Fibroblast of skin of left biceps (primary cell): ENCODE measurements around the gene CHMP2A.

Experiments
- DNase-seq, 2 experiments: peaks; one replicate each; pipeline ENCODE4 v3.0.0-alpha.2; 2013; ENCODE audit warnings: low read depth in 2 of 2

Gene CHMP2A

DNA sequence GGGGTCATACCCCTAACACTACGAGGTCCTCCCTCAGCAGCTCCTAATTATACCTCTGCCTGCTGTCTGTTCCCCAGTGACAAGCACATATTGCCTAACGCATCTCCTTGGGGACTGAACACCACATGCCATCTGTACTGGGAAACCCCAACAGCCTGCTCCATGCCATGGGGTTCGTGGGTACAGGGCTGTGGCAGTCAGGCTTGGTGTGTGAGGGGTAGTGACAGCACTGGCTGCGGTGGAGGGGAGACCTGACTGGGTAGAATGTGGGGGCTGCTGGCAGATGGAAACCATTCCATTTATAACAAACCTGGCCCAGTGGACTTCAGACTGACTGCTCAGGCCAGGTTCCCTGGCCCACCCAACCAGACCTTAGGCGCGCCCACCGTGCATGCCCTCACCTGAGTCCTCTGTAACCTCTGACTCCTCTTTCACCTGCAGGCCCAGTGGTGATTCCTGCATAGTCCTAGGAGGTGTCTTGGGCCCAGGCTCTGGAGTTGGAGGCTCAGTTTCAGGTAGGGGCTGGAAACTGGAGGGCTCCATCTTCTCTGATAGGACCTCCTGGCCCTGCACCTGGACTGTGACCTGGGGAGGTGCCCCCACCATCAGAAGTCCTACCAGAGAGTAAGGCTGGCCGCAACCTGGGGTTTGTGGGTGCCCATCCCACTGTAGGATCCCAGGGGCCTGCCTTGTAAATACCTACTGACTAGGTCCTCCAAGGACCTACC, 15.2 kb upstream of the CHMP2A start:
- no peak for DNase-seq

- DNase-seq: no peak
Measured at GRCh38 chr19:58569191-58569942, 14.5 kb upstream of the CHMP2A start.

GRCh38 chr19:58568453-58569130, 13.7 kb upstream of the CHMP2A start:
- no peak for DNase-seq

DNA sequence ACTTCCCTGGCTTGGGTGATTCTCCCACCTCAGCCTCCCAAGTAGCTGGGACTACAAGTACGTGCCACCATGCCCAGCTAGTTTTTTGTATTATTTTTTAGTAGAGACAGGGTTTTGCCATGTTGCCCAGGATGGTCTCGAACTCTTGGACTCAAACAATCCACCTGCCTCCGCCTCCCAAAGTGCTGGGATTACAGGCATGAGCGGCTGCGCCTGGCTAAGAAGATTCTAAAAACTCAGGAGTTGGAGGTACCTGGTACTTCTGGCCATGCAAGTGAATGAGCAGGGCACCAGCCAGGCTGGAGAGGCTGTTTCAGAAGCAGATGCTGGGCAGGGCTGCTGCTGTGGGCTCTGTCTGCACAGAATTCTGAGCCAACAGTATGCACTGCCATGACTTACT, 12.1 kb upstream of the CHMP2A start:
- DNase-seq: no peak

- no peak for DNase-seq
Measured at GRCh38 chr19:58563823-58564222, 8.9 kb upstream of the CHMP2A start.

DNA sequence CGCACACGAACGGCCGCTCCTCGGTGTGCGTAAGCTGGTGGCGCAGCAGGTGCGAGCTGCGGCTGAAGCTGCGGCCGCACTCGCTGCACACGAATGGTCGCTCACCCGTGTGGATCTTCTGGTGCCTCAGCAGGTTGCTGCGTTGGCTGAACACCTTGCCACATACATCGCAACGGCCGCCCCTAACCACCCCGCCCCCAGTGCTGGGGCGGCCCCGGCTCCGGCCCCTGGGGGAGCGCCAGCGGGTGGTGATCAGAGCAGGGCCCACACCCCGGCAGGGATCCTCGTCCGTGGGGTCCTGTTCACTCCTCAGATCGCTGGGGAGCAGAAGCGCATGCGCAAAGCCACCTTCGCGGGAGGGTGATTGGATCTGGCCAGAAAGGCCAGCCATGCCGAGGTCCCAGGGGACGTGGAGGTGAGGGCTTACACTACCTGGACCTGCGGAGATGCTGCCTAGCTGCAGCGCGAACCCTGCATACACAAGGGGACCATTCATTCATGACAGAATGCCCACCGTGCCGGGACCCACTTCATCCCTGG, 8.2 kb upstream of the CHMP2A start:
- no peak for DNase-seq

- no peak for DNase-seq
Measured at GRCh38 chr19:58562122-58563033, 7.5 kb upstream of the CHMP2A start.

GRCh38 chr19:58561373-58562121, 6.6 kb upstream of the CHMP2A start:
- DNase-seq: no peak

DNA sequence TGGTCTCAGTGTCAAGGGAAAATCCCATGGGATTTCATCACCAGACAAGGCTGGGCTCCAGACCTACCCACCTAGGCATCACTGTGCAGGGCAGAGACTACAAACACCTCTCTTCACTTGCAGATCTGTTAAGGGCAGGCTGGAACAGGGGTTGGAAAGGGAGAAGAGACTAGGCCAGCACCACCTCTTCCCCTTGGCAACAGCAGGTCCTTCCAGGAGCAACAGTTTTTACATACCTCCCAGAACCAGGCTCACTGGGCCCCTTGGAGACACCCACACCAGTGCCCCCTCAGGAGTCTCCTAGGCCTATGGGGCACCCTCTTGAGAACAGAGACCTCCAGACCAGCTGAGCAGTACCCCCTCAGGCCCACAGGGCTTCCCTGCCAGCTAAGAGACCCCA, 6.0 kb upstream of the CHMP2A start:
- DNase-seq: no peak

DNA sequence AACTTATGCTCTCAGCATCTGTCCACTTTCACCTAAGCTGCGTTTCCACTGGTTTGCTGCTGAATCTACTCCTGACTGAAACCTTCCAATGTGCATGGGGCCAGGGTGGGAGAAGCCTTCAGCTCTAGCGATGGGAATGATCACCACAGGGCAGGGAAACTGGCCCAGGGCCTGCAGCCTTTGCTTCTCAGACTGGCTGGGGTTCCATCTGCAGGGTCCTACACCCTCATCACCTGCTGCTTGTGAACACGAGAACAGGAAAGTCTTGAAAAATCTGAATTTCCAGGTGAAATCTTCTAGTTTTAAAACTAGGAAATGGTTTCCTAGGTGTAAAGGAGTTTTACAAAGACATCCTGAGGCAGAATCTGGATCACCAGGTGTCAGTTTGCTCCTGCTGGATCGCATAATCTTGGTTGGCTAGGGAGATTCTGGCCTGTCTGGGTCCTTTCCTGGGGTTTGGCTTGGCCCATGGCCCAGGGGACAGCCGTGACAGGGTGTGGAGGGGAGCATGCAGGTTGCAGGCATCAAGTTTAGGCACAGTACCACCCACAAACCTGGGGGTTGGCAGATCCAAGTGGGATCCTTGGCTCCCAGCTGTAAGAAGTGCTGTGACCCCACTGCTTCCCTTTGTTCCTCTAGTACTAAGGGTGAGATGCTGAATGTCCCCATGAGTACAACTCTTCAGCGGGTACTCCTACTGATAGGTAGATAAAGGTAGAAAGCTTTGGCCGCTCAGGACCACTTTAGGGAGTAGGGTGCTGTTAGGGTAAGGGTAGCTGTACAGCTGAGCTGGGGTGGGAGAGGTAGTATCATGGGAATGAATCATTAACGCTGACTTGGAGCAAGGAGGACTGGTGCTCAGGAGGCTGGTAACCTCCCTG, 5.3 kb upstream of the CHMP2A start:
- no peak for DNase-seq

DNA sequence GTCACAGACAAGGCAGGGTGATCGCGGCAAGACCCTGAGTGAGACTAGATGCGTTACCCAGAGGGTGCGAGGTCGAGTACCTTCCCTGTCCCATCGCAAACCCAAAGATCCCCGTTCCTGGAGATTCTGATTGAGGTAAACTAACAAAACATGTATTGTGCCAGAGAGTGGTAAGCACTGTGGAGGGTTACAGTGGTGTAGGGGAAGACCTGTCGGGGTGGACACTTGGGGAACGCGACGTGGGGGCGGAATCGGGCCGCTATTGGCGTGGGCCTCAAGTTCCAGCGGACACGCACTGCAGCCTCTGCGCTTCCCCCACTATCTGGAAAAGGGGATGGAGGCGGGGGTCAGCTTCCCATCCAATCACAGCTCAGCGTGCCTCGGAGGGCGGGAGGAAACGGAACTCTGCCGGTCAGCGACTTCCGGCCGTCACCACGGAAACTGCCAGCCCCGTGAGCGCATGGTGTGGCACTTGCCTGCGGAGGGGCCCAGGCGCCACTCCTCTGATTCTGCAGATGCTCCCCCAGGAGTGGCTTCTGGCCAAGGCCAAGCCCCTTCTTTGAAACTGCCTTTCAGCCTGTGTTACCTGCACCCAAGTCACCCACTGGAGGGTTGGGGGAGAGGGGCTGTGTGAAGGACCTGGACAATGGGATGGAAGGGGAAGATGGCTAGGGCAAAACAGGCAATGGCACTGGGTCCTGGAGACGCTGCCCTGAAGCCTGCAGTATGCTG, 4.5 kb upstream of the CHMP2A start:
- DNase-seq: peak in 1 of 2 experiments; percentile 61

GRCh38 chr19:58558623-58559274, 3.8 kb upstream of the CHMP2A start:
- peak; percentile 95 to 96 for DNase-seq

- DNase-seq: no peak
Measured at GRCh38 chr19:58558066-58558622, 3.2 kb upstream of the CHMP2A start, which contains the start of gene UBE2M. Gene UBE2M (minus strand): TSS chr19:58558611. CDS start chr19:58558381, 230 bp downstream.

DNA sequence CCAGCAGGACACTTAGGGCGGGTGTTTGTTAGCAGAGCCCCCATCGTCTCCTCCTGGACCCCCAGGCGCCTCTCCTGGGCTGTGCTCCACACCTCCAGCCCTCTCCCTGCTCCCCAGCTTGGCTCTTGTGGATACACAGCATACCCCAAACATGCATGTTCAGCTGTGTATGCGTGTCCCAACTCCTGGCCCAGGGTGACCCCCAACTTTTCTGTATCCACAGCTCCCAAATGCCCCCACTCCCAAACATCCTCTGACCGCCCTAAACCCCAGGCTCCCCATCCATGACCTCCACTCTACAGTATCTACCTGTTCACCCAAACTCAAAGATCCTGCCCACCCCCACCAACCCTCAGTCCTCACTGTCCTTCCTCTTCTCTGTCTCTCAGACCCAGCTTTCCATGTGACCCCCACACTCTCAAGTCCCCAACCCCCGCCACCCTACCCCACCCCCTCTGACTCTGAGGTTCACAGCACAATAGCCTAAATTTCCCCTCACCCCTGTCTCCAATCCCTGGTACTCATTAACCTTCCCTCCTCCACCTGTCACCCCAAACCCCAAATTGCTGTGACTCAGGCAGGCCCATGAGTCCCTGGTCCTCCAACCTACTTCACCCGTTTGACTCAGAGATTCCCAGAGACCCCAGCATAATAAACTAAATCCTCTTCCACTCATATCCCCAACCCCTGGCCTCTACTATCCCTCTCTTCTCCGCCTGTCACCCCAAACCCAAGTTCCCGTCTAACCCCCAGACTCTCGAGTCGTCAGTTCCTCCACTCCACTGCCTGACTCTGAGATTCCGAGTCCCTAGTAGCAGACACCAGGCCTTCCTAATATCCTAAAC, 2.5 kb upstream of the CHMP2A start:
- no peak for DNase-seq

GRCh38 chr19:58556622-58557220, 1.8 kb upstream of the CHMP2A start:
- DNase-seq: no peak

GRCh38 chr19:58555920-58556621, 1.2 kb upstream of the CHMP2A start:
- no peak for DNase-seq
